Measurements from ENCODE around the gene CCDC17.

GRCh38 chr1:45623972-45624371, at the start of gene CCDC17:
- no peak for TF ChIP-seq CTCF (IDR thresholded peaks at IDR 0.05)
- no peak for TF ChIP-seq POLR2A (IDR thresholded peaks at IDR 0.05)

Data from Peyer's patch (tissue), 4 donors.